Measurements from ENCODE around the gene FBXL7.
"Not testable (repeated sequence)": the region's sequence is repeated elsewhere in the genome, so short reads cannot be mapped to it uniquely, and the experiment has no call there.

The FBXL7 gene

DNA sequence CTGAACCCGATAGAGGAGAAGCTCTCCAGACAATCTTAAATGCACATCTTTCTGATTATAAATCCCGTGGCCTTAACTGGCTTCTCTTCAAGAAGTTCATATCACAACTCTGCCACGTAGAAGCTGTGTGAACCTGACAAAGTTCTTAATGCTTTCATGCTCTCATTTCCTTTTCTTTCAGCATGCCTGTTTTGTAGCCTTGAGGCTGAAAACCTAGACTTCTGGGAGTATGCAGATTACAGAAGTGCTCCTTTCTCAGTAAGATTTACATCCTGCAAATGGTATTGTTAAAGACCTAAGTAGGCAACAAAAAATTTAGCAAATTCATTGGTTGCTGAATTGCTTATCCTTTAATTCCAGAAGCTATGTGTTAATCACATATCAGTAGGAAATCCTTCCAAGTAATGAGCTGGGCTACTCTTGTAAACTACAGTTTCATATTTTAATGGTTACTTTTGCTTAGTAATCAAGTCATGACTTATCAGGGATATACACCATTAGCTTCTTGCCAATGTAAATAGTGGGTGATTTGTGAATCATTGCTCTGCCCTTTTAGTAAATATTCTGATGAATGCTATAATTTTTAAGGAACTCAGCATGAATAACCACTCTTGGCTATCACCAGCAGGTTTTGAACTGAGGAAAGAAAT is 334.7 kb downstream of the FBXL7 start:
- DNase-seq = no peak

DNA sequence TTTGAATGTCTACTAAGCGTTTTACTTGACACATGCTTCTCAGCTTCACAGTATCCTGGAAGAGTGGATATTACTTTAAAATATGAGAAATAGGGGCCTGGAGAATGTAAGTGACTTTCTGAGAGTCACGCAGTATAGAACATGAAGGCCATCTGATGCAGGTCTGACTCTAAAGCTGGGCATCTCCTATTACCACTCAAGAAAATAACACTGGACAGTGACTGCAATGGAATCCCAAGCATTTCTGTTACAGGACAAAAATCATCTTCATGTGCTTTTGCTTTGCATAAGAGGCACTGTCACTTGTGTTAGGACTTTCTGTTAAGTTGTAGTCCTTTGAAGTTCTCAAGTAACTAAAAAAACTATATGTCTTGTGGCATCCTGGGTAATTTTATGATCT is 335.5 kb downstream of the FBXL7 start:
- no peak for DNase-seq

DNA sequence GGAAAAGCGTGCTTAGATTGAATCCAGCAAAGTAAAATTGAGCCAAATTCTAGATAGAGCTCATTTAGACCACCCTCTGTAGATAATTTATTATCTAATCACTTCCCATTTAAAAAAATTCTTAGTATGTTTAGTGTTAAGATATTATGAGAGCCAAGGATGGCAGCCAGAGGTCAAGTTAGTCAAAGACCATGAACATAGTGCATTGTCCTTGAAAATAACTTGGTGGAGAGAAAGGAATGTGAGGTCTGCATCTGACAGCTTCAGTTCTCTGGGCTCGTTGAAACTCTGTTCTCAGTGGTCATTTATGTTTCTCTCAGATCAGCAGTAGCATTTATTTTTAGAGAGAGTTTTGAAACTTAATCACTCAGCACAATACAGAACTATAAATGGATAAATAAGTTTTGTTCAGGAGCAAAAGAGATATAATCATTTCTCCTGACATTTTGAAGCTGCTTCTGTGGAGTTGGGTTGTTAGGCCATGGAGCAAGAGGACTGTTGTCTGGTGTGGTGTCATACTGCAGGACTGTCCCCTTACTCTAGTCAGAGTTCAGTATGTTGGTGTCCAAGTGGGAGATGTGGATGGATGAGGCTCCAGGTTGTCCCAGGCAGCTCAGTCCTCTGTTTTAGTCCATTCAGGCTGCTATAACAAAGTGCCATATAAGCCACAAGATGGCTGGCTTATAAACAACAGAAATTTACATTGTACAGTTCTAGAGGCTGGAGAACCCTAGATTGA is 337.7 kb downstream of the FBXL7 start:
- DNase-seq = no peak

- DNase-seq = no peak
Observed at GRCh38 chr5:15844253-15844652, 344.3 kb downstream of the FBXL7 start.

DNA sequence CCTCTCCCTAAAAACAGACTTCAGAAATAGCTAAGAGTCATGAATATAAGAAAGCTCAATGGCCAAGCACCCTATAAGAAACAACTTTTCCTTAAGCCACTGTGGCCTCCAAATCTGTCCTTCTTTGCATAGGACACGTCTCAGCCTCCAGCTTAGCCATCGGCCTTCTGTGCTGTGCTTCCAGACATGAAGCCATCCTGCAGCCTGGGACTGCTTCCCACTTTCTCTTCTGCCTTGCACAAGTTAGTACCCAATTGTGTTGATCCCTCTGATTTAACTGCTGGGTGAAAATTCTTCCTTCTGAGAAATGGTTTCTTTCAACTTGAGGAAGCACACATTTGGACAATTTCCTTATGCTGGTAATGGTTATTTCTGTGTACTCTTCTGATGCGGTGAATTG is 344.9 kb downstream of the FBXL7 start:
- DNase-seq = no peak

DNA sequence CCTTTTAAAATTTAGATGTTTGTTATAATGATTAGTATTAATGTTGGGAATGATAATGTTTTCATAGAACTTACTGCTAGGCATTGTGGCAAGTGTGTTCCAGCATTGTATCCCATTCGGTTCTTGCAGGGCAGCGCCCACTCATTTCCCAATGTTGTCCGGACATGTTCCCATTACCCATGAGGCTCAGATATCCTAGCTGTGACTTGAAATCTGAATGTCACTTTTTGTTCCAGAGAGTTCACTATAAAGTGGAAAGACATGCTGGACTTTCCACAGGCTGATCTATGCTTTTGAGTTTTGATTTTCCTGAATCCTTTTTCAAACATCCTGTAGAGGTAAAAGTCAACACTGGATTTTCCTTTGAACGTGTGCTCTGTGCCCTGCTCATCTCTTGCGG is 350.6 kb downstream of the FBXL7 start:
- no peak for DNase-seq

DNA sequence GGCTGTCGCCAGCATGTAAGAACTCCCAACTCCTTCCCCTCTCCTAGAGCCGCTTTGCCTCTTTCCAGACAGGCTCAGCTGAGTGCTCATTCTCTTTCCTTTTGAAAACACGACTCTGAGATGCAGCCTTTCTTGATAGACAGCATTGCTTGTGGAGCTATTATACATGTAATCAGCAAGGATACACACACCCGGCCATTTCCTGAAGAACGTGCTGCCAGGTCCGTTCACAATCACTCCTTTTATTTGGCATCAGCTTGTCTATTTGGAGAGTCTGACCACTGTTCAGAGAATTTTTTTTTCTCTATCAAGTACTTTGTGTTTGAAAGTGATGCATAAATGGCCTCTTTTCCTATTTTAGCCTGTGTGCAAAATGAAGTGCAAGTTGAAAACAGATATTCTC is 351.0 kb downstream of the FBXL7 start:
- no peak for DNase-seq

DNA sequence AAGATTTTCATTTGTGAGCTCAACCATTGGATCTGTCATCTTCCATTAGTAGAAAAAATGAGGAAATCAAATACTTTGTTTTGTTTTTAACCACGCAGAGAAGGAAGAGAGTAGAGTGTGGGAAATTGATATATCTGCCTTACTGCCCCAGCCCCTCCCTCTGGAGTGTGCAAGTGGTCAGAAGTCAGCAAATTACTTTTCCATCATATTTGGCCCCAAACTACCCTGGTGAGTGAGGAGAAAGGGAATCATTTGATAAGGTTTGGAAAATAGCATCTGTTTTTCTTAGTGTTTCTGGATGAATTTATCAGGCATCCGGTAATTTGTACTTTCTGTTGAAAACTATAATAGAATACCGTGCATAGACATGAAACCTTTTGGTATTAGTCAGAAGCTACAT is 352.2 kb downstream of the FBXL7 start:
- no peak for DNase-seq

- DNase-seq = no peak
Observed at GRCh38 chr5:15852949-15853348, 353.0 kb downstream of the FBXL7 start.

DNA sequence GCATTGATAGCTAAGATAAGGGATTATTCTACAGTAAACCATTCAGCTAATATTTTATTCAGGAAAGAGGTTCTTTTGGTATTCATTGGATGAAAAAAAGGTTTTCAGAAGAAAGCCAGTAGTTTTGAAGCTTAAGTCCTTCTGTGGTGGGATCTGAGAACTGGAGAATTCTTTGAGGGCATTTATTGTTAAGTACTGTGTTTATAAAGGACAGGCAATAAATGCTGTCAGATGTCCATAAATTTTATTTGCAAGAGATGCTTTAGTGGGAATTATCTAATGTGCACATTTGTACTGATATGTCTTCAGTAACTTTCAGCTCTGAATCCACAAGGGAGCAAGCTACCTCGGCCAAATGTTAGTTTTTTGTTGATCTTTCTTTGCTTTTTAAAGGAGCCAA is 358.3 kb downstream of the FBXL7 start:
- DNase-seq = no peak

DNA sequence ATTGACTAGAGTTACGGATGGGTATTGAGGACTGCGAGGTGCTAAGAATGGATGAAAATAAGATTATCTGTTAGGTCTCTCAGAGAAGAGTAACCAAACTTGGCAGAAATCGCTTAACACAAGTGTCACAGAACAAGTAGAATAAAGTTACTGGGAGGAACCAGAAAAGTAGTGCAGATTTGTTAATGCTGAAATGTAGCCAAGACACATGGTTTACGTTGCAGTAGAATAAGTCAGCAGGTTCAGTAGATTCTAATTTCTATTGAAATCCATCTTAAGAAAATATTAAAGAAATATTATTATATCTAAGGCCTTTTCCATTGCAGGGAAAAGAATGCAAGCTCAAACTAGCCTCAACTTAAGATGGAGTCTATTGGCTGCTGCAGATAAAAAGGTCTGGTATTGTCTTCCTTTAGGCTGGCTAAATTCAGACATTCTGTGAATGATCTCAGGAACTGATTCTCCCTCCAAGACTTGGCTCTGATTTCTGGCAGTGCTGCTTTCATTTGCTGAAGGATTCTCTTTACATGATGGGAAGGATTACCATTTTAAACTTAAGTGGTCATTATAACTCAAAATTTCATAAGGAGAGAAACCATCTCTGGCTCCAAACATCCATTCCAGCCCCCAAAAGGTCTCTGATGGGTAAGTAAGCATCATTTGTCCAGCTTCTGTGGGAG is 364.7 kb downstream of the FBXL7 start:
- DNase-seq = no peak

DNA sequence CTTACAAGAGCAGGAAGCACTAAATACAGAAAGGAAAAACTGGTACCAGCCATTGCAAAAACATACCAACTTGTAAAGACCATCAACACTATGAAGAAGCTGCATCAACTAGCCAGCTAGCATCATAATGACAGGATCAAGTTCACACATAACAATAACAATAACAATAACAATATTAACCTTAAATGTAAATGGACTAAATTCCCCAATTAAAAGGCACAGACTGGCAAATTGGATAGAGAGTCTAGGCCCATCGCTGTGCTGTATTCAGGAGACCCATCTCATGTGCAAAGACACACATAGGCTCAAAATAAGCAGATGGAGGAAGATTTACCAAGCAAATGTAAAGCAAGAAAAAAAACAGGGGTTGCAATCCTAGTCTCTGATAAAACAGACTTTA is 372.3 kb downstream of the FBXL7 start:
- not testable (repeated sequence) for DNase-seq

DNA sequence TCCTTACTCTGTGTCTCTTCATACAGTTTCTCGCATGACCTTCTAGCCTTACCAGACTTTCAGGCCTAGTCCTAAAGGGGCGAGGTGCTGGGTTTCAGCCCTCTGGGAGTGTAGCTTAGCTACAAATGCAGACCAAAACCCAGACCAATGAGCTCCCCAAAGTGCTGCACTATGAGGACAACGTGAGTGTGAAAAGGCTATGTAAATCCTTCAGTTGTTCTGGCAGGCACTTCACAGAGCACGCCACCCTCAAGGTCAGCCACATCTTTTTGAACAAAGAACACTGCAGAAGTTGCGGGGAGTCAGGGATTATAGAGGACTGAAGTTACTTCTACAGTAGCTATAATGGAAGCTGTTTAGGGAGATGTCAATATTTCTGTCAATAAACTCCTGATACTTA is 377.9 kb downstream of the FBXL7 start:
- DNase-seq = no peak

- no peak for DNase-seq
Observed at GRCh38 chr5:15880201-15880600, 380.2 kb downstream of the FBXL7 start.

- no peak for DNase-seq
Observed at GRCh38 chr5:15885156-15885555, 385.2 kb downstream of the FBXL7 start.

DNA sequence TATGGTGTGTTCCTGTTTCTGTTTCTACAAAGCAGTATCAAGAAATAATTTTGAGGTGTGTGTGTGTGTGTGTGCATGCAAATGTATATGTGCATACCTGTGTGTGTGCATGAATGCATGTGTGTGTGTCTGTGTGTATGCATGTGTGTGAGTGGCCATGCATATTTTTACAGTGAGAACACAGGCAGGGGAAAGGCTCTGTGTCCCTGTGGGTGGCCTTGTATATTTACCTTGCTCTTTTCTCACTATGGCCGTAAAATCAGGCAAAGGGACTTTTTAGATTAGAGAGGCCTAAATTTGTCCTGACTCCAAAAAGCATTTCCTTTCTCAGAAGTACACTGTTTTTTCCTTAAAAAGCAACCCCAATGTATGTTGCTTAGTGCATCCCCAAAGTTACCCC is 386.2 kb downstream of the FBXL7 start:
- DNase-seq = no peak

GRCh38 chr5:15887093-15887492 is 387.1 kb downstream of the FBXL7 start:
- no peak for DNase-seq

- DNase-seq = no peak
Observed at GRCh38 chr5:15889001-15889400, 389.0 kb downstream of the FBXL7 start.

DNA sequence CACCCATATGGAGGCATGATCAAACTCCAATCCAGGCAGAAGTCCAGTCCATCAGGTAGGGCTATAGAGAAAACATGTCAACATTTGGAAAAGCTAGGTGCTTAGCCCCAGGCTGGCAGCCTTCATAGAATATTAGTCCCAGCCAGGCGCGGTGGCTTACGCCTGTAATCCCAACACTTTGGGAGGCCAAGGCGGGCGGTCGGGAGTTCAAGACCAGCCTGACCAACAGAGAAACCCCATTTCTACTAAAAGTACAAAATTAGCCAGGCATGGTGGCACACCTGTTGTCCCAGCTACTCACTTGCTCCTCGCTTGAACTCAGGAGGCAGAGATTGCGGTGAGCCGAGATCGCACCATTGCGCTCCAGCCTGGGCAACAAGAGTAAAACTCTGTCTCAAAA is 393.9 kb downstream of the FBXL7 start:
- DNase-seq = no peak

DNA sequence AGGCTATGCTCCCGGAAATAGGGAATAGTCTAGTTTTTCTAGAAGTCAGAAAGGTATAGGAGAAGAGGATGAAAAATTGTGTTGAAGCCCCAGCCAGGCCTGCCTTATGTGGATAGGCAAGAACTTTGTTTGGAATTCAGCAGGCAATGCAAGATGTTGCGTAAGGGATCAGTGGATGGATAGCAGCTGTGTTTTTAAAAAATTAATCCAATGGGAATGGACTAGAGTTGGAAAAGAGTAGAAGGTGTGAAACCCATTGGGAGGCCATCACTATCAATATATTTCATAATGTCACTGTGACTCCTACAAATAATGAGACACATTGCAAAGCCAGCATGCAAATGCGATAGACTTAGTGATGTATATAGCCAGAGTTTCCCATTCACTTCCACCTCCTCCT is 397.7 kb downstream of the FBXL7 start:
- DNase-seq = no peak

GRCh38 chr5:15898641-15899040 is 398.7 kb downstream of the FBXL7 start:
- DNase-seq = no peak

GRCh38 chr5:15899481-15899880 is 399.5 kb downstream of the FBXL7 start:
- DNase-seq = no peak

GRCh38 chr5:15901151-15901550 is 401.2 kb downstream of the FBXL7 start:
- DNase-seq = no peak

- DNase-seq = no peak
Observed at GRCh38 chr5:15902066-15902465, 402.1 kb downstream of the FBXL7 start.
